Endothelial cell of hepatic sinusoid (primary cell): ENCODE results near the gene RABGAP1L.
"Not testable (repeated sequence)": the region's sequence is repeated elsewhere in the genome, so short reads cannot be mapped to it uniquely, and the experiment has no call there.

Source experiments
- in situ Hi-C: cut with HindIII; loops from 2 replicates; pipeline ENCODE4 v1.10.0; 2017; ENCODE audit warnings: low sequenced_read_pairs

The RABGAP1L gene

GRCh38 chr1:174534789-174535188 is 375.5 kb downstream of the RABGAP1L start:
- in situ Hi-C loops, result no loop called here

DNA sequence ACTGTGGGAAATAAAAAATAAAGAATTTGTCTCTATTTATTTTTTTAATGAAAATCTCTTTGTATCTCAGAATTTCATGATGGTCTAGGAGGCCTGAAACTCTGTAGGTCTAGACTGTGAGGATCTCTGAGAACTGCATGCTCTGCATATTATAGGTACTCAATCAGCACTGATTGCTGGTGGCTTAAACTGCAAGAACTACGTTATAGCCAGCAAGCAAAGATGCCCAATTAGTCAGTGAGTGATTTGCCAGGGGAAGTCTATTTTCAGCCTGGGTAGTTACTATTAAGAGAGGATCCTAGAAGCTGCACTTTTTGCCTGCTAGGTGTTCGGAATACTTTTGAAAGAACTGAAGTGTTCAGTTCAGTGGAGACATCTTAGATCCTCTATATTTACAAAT is 375.9 kb downstream of the RABGAP1L start:
- in situ Hi-C loops, result no loop called here

DNA sequence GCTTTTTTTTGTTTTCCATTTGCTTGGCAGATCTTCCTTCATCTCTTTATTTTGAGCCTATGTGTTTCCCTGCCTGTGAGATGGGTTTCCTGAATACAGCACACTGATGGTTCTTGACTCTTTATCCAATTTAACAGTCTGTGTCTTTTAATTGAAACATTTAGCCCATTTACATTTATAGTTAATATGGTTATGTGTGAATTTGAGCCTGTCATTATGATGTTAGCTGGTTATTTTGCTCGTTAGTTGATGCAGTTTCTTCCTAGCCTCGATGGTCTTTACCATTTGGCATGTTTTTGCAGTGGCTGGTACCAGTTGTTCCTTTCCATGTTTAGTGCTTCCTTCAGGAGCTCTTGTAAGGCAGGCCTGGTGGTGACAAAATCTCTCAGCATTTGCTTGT is 384.1 kb downstream of the RABGAP1L start:
- in situ Hi-C loops, result not testable (repeated sequence)

DNA sequence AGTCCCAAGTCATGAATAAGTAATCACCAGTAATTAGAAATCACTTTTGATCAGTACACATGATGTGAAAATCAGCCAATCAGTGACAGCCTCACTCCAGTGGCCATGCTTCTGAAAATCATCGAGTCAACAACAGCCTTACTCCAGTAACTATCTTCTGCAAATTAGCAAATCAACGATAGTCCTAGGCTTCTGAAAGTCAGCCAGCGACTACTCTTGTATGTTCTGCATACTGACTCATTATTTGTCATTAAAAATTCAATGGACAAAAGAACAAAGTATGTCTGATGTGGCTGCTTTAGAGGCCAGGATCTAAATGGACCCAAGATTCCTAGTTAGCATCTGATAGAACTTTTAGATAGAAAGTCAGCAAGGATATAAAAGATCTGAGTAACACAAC is 391.0 kb downstream of the RABGAP1L start:
- in situ Hi-C loops, result no loop called here

- in situ Hi-C loops, result no loop called here
Observed at GRCh38 chr1:174556392-174556791, 397.1 kb downstream of the RABGAP1L start.

GRCh38 chr1:174568551-174568950 is 409.2 kb downstream of the RABGAP1L start:
- in situ Hi-C loops, result no loop called here

DNA sequence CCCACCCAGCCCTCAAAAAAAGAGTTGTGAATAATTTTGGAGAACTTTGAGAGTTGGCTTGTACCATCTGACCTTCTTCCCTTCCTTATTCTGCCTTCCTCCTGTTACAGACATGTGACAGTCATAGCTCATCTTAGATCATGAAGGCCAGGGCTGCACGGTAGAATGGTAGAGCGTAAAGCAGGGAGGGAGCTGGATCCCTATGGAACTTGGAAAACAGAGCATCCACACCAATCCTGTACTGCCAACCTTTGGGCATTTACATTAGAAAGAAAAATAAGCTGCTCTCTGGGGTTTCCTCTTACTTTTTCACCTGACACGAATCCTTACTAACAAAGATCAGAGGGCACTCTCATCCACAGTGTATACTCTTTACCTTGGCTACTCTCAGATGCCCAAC is 409.9 kb downstream of the RABGAP1L start:
- in situ Hi-C loops, result no loop called here

DNA sequence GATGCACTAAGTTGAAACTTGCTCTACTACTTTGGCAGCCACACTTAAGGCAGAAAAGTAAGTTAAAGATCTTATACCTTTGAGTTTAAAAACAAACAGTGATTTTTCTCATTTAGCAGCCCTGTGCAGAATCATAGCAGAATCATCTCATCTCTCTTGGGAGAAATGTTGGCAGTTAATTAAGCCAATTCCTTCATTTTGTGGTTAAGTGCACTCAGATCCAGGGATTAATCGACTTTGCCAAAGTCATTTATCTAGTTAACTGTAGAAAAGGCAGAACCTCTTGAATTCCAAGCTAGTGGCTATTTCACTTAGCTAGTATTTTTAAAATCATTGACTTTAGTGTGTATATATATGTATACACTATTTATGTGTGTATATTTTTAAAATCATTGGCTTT is 413.5 kb downstream of the RABGAP1L start:
- in situ Hi-C loops, result no loop called here

DNA sequence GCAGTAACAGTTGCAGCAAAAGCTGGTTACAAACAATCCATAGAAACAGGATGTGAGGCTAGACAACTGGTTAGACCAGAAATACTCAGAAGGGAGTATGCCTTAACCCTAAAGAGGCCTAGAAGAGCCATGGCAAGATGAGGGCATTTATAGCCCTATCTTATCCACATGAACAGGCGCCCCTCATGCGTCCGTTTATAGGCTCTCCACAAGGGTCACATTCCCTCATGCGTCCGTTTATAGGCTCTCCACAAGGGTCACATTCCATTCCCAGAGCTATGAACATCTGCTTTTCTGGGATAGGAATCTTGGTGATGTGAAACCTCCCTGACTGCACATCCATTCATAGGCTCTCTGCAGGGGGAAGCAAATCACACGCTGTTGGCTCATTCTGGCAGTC is 416.8 kb downstream of the RABGAP1L start:
- in situ Hi-C loops, result not testable (repeated sequence)

DNA sequence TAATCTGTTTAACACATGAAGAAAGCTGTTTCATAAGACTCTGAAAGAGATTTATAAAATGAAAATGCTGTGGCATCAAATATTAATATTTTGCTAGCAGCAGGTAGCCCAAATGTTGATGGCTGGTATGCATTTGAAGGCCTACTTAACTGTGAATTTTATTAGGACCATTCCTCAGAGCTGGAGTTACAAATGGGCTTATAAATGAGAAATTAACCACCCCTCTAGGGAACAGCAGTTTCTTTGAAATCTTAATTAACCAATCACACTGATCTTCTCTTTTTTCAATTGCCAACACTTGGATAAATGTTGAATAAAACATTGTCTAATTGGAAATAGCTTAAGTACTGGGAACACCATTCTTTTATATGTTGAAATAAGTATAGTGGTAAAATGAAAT is 418.4 kb downstream of the RABGAP1L start:
- in situ Hi-C loops, result no loop called here

DNA sequence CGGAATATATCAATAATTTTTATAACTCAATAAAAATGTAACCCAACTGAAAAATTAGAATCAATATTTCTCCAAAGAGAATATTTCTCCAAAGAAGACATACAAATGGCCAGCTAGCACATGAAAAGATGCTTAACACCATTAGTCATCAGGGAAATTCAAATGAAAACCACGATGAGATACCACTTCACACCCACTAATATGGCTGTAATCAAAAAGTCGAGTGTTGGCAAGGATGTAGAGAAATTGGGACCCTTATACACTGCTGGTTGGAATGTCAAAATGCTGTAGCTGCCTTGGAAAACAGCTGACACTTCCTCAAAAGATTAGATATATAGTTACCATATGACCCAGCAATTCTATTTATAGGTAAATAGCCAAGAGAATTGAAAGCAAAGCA is 421.5 kb downstream of the RABGAP1L start:
- in situ Hi-C loops, result no loop called here

DNA sequence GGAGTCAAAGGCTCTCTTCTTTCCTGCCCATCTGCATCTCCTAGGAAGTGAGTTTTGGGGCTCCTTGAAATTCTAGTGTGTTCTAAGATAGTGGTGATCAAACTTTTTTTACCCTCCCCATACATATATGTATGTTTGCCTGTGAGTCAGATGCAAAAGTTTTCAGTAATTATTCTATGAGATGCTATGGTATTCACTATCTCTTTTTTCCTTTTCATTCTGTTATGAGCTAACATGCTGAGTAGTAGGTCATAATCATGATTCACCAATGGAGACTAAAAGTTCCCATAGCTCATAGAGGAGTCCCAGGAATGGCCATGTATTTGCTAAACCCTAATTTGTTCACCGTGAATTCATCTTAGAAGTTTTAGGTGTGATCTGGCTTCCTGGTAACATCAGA is 424.0 kb downstream of the RABGAP1L start:
- in situ Hi-C loops, result no loop called here

DNA sequence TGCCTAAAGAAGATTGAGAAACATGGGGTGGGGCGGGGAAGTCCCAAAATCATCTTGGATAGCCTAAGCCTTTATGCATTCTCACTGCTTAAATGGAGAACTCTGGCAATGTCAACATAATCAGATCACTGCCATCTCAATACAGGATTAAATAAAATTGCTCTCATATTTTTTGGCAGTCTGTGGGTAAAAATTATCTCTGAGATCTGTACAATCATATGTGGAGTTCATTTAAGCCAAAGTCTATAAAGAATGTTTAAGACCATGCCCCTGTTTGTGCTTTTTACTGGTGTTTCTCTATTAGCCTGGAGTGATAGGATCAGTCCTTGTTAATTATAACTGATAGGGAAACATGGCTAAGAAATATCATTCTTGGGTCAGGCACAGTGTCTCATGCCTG is 424.8 kb downstream of the RABGAP1L start:
- in situ Hi-C loops, result no loop called here

GRCh38 chr1:174588618-174589017 is 429.3 kb downstream of the RABGAP1L start:
- in situ Hi-C loops, result not testable (repeated sequence)

GRCh38 chr1:174605198-174605597 is 445.9 kb downstream of the RABGAP1L start:
- in situ Hi-C loops, result no loop called here

DNA sequence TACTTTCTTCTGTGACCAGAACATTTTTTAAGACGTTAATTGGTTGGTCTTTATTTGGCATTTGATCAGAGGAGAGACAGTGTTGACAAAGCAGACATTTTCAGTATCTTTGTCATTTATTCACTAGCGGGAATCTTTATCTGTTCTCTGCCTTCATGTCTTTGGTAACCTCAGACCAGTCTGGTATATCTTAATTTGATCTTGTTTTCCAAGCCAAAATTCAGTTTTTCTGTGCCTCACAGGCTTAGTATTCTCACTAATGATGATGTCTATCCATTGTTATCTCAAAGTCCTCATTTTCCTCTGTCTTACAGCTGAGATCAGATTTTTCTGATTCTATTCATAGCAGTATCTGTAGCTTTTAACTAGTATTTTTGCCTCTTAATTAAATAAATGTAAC is 447.2 kb downstream of the RABGAP1L start:
- in situ Hi-C loops, result no loop called here

GRCh38 chr1:174617905-174618304 is 458.6 kb downstream of the RABGAP1L start:
- in situ Hi-C loops, result not testable (repeated sequence)

- in situ Hi-C loops, result no loop called here
Observed at GRCh38 chr1:174623324-174624035, 464.2 kb downstream of the RABGAP1L start.

- in situ Hi-C loops, result no loop called here
Observed at GRCh38 chr1:174626031-174627025, 467.0 kb downstream of the RABGAP1L start.

GRCh38 chr1:174637487-174637886 is 478.2 kb downstream of the RABGAP1L start:
- in situ Hi-C loops, result no loop called here

DNA sequence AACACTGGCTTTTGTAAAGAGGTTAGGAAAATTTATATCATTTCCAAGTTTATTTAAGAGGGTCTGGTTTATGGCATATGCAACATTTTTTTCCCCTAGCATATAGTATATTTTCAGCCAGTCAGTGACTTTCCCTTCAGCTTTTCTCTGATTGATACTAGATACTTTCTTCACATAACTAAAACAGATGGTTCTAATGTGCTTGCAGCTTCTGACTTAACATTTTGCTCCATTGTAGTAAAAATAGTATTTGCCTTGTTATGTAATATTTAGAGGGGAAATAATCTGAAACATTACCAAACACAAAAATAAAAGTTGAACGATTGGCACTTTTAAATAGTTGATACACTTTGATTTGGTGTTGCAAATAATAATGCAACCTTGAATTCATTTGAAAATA is 480.1 kb downstream of the RABGAP1L start:
- in situ Hi-C loops, result no loop called here

DNA sequence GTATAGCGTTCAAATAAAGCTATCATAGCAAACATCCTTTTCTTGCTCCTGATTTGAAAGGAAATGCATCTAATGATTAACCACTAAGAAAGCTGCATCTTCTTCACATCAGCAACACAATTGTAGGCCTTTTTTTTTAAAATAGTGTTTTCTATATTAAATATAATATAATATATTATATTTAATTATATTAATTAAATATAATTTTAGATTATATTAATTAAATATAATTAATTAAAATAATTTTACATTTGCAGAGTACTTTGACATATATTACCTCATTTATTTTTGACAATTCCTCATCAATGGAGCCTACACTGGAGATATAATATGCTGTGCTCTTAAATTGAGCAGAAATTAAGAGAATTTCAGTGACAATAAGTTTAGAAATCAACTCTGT is 481.5 kb downstream of the RABGAP1L start:
- in situ Hi-C loops, result no loop called here
